ENCODE results near the gene PRG3. TPM values are rescaled to one million over a fixed set of nuclear protein-coding genes. Genes with fewer than 3 reads are reported as not detected.

The PRG3 gene
- total and polyA plus RNA-seq, 2 experiments from 2014 or later, result not detected

- H3K4me3 ChIP-seq, result no peak overlapping the region
- no peak for TF ChIP-seq EZH2phosphoT487 (IDR thresholded peaks at IDR 0.05; ENCODE audit: low read depth, severe bottlenecking, unreplicated experiment)
- no peak for TF ChIP-seq EZH2 (IDR thresholded peaks at IDR 0.05; ENCODE audit: borderline replicate concordance)
- TF ChIP-seq, protein P1, sequence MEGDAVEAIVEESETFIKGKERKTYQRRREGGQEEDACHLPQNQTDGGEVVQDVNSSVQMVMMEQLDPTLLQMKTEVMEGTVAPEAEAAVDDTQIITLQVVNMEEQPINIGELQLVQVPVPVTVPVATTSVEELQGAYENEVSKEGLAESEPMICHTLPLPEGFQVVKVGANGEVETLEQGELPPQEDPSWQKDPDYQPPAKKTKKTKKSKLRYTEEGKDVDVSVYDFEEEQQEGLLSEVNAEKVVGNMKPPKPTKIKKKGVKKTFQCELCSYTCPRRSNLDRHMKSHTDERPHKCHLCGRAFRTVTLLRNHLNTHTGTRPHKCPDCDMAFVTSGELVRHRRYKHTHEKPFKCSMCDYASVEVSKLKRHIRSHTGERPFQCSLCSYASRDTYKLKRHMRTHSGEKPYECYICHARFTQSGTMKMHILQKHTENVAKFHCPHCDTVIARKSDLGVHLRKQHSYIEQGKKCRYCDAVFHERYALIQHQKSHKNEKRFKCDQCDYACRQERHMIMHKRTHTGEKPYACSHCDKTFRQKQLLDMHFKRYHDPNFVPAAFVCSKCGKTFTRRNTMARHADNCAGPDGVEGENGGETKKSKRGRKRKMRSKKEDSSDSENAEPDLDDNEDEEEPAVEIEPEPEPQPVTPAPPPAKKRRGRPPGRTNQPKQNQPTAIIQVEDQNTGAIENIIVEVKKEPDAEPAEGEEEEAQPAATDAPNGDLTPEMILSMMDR (IDR thresholded peaks at IDR 0.05; ENCODE audit: poor library complexity), result no peak
- no peaks in the 10 kb centered on the region for H3K36me3 ChIP-seq (replicated peaks; ENCODE audit: insufficient read depth, low read depth)
- no peak overlapping the region for H3K4me2 ChIP-seq
- H3K79me2 ChIP-seq, result no peaks in the 10 kb centered on the region
- no peak overlapping the region for H2AFZ ChIP-seq
- no peak overlapping the region for H3K27ac ChIP-seq
- H3K4me1 ChIP-seq (ENCODE audit: insufficient read depth), result no peaks in the 10 kb centered on the region
- H4K20me1 ChIP-seq (ENCODE audit: insufficient read depth, poor library complexity, severe bottlenecking), result no peaks in the 10 kb centered on the region
- no peaks in the 10 kb centered on the region for H3K27me3 ChIP-seq
- no peaks in the 10 kb centered on the region for H3K9me2 ChIP-seq (replicated peaks; ENCODE audit: insufficient read depth)
- no peak for DNase-seq (ENCODE audit: low spot score)
- H3K9me3 ChIP-seq (ENCODE audit: low read depth), result no peaks in the 10 kb centered on the region
- WGBS (ENCODE audit: low lambda C conversion rate, missing lambda C conversion rate), result 78% methylated on average over 19 of the region's 19 CpGs
Measured at GRCh38 chr11:57368106-57368844, 12.7 kb downstream of the PRG3 start.

- no peak for DNase-seq (ENCODE audit: low spot score)
- Histone ChIP-seq H3K79me2 (no peaks in the 10 kb centered on the region), H3K27ac (no peak overlapping the region), H3K4me3 (no peak overlapping the region), H3K4me2 (no peak overlapping the region), H3K9me2 (replicated peaks; ENCODE audit: insufficient read depth) (no peaks in the 10 kb centered on the region), H3K9me3 (ENCODE audit: low read depth) (no peaks in the 10 kb centered on the region), H3K4me1 (ENCODE audit: insufficient read depth) (peaks cover 3% of the 10 kb centered on the region), H3K36me3 (replicated peaks; ENCODE audit: insufficient read depth, low read depth) (no peaks in the 10 kb centered on the region), H4K20me1 (ENCODE audit: insufficient read depth, poor library complexity, severe bottlenecking) (no peaks in the 10 kb centered on the region), H2AFZ (no peak overlapping the region), H3K27me3 (no peaks in the 10 kb centered on the region)
- WGBS (ENCODE audit: low lambda C conversion rate, missing lambda C conversion rate), result 68% methylated on average over 9 of the region's 9 CpGs
- no peak for TF ChIP-seq EZH2 (IDR thresholded peaks at IDR 0.05; ENCODE audit: borderline replicate concordance)
- TF ChIP-seq, protein P1 (IDR thresholded peaks at IDR 0.05; ENCODE audit: poor library complexity), result no peak
- TF ChIP-seq EZH2phosphoT487 (IDR thresholded peaks at IDR 0.05; ENCODE audit: low read depth, severe bottlenecking, unreplicated experiment), result no peak
Measured at GRCh38 chr11:57364851-57365660, 15.9 kb downstream of the PRG3 start.

DNA sequence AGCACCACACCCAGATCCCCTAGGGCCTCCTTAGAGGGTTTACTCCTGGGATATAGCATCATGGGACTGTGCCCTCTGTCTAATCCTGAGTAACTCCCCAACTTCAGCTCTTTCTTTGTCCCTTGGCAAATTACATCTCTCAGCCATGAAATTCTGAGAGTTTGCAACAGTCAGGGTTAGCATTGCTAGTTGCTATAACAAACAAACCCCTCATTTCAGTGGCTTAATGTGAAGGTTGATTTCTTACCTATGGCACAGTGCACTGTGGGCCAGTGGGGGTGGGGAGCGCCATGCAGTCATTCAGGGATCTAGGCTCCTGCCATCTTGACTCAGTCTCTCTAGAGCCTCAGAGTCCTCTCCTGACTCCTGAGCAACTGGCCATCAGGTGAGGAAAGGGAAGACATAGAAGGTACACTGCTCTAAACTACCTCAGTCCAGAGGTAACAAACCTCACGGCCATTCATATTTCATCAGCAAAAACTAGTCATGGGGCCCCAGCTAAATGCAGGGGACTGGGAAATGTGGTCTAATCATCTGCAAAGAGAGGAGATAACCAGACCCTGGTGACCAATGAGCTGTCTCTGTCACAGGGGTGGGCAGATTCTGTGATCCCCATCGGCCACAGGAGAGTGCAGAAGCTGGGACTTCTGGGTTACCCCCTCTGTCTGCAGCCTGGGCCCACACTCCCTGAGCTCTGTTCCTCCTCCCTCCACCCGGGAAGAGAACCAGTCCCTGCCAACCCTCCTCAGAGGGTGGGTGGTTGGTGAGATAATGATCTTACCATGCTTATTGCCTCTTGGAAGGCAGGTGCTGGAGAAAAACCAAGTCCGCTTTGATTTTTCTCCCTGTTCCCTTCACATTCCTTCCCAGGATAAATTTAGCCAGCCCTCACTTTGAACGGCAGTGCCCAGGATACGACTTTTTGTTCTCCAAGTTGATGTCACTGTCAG, 17.5 kb downstream of the PRG3 start:
- no peak overlapping the region for H3K27ac ChIP-seq
- no peak for DNase-seq (ENCODE audit: low spot score)
- H3K27me3 ChIP-seq, result no peaks in the 10 kb centered on the region
- H4K20me1 ChIP-seq (ENCODE audit: insufficient read depth, poor library complexity, severe bottlenecking), result no peaks in the 10 kb centered on the region
- WGBS (ENCODE audit: low lambda C conversion rate, missing lambda C conversion rate), result 81% methylated on average over 7 of the region's 7 CpGs
- H3K79me2 ChIP-seq, result no peaks in the 10 kb centered on the region
- H3K9me3 ChIP-seq (ENCODE audit: low read depth), result no peaks in the 10 kb centered on the region
- H3K4me1 ChIP-seq (ENCODE audit: insufficient read depth), result peaks cover 6% of the 10 kb centered on the region
- TF ChIP-seq EZH2phosphoT487 (IDR thresholded peaks at IDR 0.05; ENCODE audit: low read depth, severe bottlenecking, unreplicated experiment) (no peak), EZH2 (IDR thresholded peaks at IDR 0.05; ENCODE audit: borderline replicate concordance) (no peak)
- TF ChIP-seq, protein P1 (IDR thresholded peaks at IDR 0.05; ENCODE audit: poor library complexity), result no peak
- H3K4me3 ChIP-seq, result no peak overlapping the region
- H3K36me3 ChIP-seq (replicated peaks; ENCODE audit: insufficient read depth, low read depth), result no peaks in the 10 kb centered on the region
- no peak overlapping the region for H2AFZ ChIP-seq
- no peak overlapping the region for H3K4me2 ChIP-seq
- H3K9me2 ChIP-seq (replicated peaks; ENCODE audit: insufficient read depth), result no peaks in the 10 kb centered on the region

Measured in hepatocyte (in vitro differentiated cells).